Cardiac muscle cell (in vitro differentiated cells and primary cell): ENCODE data around the gene CBX3. TPM values are rescaled to one million over a fixed set of nuclear protein-coding genes. Genes with fewer than 3 reads are reported as not detected.
"Not testable (repeated sequence)": the region's sequence is repeated elsewhere in the genome, so short reads cannot be mapped to it uniquely, and the experiment has no call there.

Experiments
- DNase-seq, 2 donors: peaks; one replicate each; pipeline versions ENCODE4 v3.0.0 to v3.0.0-alpha.2; 2010 to 2017; ENCODE audit warnings: low read depth in 1 of 2, low spot score in 1 of 2
- H3K27ac ChIP-seq: fragments of 200-600 bp; sonication (generic); 2 replicates; pipeline ENCODE4 v1.5.1; 2016
- H3K27me3 ChIP-seq: fragments of 200-600 bp; sonication (generic); 2 replicates; pipeline ENCODE4 v1.6.0; 2016; ENCODE audit warnings: control low read depth
- H3K36me3 ChIP-seq: fragments of 200-600 bp; sonication (generic); 2 replicates; pipeline ENCODE4 v1.5.1; 2016; ENCODE audit warnings: control low read depth
- H3K4me1 ChIP-seq: fragments of 200-600 bp; sonication (generic); 2 replicates; pipeline ENCODE4 v1.8.1; 2017; ENCODE audit warnings: low read depth, mild to moderate bottlenecking, mixed run types
- H3K4me3 ChIP-seq: fragments of 200-600 bp; sonication (generic); 2 replicates; pipeline ENCODE4 v1.5.1; 2016; ENCODE audit warnings: mild to moderate bottlenecking
- H3K9me3 ChIP-seq: fragments of 200-600 bp; sonication (generic); 2 replicates; pipeline ENCODE4 v1.5.1; 2017; ENCODE audit warnings: low read depth, mild to moderate bottlenecking, control low read depth
- polyA plus RNA-seq: library from polyadenylated mRNA; unstranded; fragments of >200 nt; fragmentation: Nextera tagmentation; extraction: Ambion mirVana; gene quantifications from 2 replicates; pipeline ENCODE4 v1.2.1, GENCODE V29; 2016
- total RNA-seq: library from RNA; depleted of rRNA; stranded (reverse); fragments of >200 nt; gene quantifications from 2 replicates; pipeline ENCODE4 v1.2.3, GENCODE V29; 2016
- TF ChIP-seq, protein P1 (sequence below): IDR thresholded peaks from 2 replicates; pipeline ENCODE4 v1.5.1; 2012; ENCODE audit warnings: low read depth, mild to moderate bottlenecking, low read length

CBX3 gene
- total and polyA plus RNA-seq, 2 experiments from 2014 or later: 213 to 223 TPM

DNA sequence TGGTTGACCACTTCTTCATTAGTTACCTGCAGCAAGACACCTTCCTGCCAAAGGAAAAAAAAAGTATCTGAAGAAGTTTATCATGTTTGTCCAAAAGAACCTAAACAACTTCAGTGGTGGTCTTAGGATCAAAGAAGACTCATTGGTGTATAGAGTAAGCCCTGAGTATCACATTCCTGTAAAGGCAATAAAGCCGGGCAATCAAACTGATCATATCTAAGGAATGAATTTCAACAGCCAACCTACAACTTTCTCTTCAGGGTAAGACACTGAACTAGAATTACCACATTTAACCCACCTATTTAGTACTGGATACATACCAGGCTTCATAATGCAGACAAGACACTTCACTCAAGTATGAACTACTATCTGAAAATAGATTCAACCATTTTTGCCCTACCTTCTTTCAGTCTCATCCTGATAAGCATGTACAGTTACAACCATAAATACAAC is 11.1 kb upstream of the CBX3 start:
- no peaks in the 10 kb centered on the region for H3K4me1 ChIP-seq
- H3K27ac ChIP-seq: peak overlapping the region; percentile 37
- no peaks in the 10 kb centered on the region for H3K27me3 ChIP-seq
- DNase-seq: no peak
- H3K36me3 ChIP-seq: peaks cover 66% of the 10 kb centered on the region
- TF ChIP-seq, protein P1, sequence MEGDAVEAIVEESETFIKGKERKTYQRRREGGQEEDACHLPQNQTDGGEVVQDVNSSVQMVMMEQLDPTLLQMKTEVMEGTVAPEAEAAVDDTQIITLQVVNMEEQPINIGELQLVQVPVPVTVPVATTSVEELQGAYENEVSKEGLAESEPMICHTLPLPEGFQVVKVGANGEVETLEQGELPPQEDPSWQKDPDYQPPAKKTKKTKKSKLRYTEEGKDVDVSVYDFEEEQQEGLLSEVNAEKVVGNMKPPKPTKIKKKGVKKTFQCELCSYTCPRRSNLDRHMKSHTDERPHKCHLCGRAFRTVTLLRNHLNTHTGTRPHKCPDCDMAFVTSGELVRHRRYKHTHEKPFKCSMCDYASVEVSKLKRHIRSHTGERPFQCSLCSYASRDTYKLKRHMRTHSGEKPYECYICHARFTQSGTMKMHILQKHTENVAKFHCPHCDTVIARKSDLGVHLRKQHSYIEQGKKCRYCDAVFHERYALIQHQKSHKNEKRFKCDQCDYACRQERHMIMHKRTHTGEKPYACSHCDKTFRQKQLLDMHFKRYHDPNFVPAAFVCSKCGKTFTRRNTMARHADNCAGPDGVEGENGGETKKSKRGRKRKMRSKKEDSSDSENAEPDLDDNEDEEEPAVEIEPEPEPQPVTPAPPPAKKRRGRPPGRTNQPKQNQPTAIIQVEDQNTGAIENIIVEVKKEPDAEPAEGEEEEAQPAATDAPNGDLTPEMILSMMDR: no peak
- no peak overlapping the region for H3K4me3 ChIP-seq
- H3K9me3 ChIP-seq: no peaks in the 10 kb centered on the region

DNA sequence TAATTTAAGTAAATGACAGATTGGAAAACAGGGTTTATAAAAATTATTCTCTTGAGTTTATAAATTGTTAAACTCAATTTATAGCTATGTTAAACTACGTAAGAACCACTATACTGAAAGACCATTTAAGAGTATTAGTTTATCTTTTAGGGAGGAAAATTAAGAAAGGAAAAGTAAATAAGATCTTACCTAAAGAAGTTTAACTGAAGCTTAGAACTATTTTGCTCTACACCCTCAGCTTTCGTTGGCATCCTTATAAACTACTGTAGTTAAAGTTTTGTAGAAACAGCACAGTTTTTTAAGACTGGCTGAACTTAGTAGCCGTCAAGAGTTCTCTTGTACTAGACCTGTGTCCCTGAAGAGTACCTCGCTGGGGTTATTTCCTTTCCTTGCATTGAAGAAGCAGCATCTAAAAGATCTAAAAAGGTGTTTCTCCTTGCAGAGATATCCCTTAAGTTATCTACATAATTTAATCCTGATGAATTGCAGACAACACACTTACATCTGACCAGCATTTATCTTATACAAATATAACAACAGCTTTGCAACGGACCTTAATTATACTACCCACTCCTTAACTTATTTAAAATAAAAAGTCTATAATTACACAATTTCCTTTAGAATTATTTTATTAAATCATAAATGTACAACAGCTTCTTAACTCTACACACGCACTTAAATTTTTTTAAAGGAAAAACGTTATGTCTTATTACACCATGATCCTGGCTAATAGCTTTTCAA is 10.1 kb upstream of the CBX3 start:
- no peak overlapping the region for H3K4me3 ChIP-seq
- TF ChIP-seq, protein P1: no peak
- no peaks in the 10 kb centered on the region for H3K4me1 ChIP-seq
- H3K27me3 ChIP-seq: no peaks in the 10 kb centered on the region
- no peaks in the 10 kb centered on the region for H3K9me3 ChIP-seq
- H3K36me3 ChIP-seq: peaks cover 75% of the 10 kb centered on the region
- no peak overlapping the region for H3K27ac ChIP-seq
- DNase-seq: no peak

GRCh38 chr7:26191974-26192479 is 9.5 kb upstream of the CBX3 start:
- H3K9me3 ChIP-seq: no peaks in the 10 kb centered on the region
- no peak for DNase-seq
- H3K27ac ChIP-seq: no peak overlapping the region
- H3K36me3 ChIP-seq: peaks cover 81% of the 10 kb centered on the region
- no peaks in the 10 kb centered on the region for H3K27me3 ChIP-seq
- no peak overlapping the region for H3K4me3 ChIP-seq
- H3K4me1 ChIP-seq: peaks cover under 1% of the 10 kb centered on the region
- TF ChIP-seq, protein P1: no peak

DNA sequence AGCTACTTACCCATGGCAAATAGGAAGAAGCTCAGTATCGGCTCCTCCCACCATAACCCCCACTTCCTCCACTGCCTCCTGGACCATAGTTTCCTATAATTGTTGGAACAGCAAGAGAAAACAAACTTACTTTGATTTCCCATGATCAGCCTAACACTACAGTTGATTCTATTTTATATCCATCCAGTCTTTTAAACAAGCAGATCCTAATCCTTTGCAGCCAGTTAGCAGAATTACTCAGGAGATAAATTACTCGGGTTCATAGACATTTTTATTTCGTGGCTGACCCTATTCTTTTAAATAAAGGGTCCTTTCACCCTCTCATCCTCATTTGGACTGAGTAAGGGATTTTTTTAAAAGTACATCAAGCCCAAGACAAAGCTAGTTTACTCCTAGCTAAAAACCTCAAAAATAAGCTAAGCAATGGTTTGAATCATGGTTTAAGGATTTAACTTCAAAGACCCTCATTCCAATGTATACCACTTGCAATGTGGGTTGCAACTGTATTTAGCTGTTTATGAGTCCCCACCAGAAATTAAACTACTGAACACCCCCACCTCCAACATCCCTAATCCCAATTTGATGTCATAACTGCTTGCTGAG is 9.0 kb upstream of the CBX3 start:
- no peaks in the 10 kb centered on the region for H3K27me3 ChIP-seq
- peaks cover 87% of the 10 kb centered on the region for H3K36me3 ChIP-seq
- DNase-seq: no peak
- H3K4me1 ChIP-seq: peaks cover 6% of the 10 kb centered on the region
- no peaks in the 10 kb centered on the region for H3K9me3 ChIP-seq
- no peak overlapping the region for H3K4me3 ChIP-seq
- no peak overlapping the region for H3K27ac ChIP-seq
- TF ChIP-seq, protein P1: no peak

DNA sequence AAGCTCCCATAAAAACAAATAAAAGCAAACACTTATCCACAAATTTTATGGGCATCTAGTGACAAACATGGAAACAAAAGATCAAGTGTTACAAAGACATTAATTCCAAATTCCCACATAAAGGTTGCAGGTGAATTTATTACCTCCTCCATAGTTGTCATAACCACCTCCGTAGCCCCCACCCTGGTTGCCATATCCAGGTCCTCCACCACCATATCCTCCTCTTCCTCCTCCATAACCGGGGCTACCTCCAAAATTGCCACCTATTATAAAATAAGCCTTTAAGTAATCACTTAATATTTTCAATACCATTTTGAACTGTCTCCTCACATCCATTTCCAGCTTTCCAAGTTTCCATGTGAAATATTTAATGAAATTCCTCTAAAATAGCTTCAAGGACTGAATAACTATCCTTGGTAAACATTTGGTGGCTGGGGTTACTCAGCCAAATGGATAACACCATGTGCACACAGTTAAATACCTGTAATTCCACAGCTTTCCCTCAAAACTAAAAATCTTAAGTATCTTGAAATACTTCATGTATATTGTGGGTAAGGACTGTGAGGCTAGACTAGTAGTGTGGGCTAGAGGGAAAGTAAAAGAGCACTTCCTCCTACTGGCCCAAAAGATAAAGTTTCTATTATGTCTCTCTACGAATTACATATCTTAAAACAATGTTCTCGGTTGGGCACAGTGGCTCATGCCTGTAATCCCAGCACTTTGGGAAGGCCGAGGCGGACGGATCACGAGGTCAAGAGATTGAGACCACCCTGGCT is 7.9 kb upstream of the CBX3 start:
- Histone ChIP-seq H3K9me3 (no peaks in the 10 kb centered on the region), H3K27ac (peak overlapping the region; percentile 16), H3K27me3 (no peaks in the 10 kb centered on the region), H3K4me3 (no peak overlapping the region), H3K4me1 (peaks cover 10% of the 10 kb centered on the region), H3K36me3 (peaks cover 85% of the 10 kb centered on the region)
- TF ChIP-seq, protein P1: no peak
- no peak for DNase-seq

- H3K36me3 ChIP-seq: peaks cover 74% of the 10 kb centered on the region
- H3K9me3 ChIP-seq, H3K27me3 ChIP-seq, H3K27ac ChIP-seq, H3K4me3 ChIP-seq, DNase-seq: not testable (repeated sequence)
- H3K4me1 ChIP-seq: peaks cover 10% of the 10 kb centered on the region
Observed at GRCh38 chr7:26194764-26195163, 6.8 kb upstream of the CBX3 start.
